ENCODE data around the gene UBL3.

UBL3 gene

GRCh38 chr13:29771247-29771646 is 79.2 kb downstream of the UBL3 start:
- POLR2A ChIA-PET = interaction anchor here (1.3 kb wide), 1 partner anchor 343 kb away, joined by 3 read pairs; no protein-coding TSS in a partner anchor
- DNase-seq (ENCODE audit: low read depth, low spot score) = no peak
- H3K4me3 ChIP-seq (ENCODE audit: low read depth, low read length) = no peak overlapping the region
- CTCF ChIA-PET = interaction anchor here (0.6 to 9.1 kb wide), 31 partner anchors 8 to 394 kb away, joined by 3 to 256 read pairs (median 7); no protein-coding TSS in a partner anchor
- TF ChIP-seq CTCF (IDR thresholded peaks at IDR 0.05; ENCODE audit: insufficient read depth, low read length, missing control alignments) = peak; percentile 4

GRCh38 chr13:29767006-29767405 is 83.4 kb downstream of the UBL3 start:
- TF ChIP-seq CTCF (IDR thresholded peaks at IDR 0.05; ENCODE audit: insufficient read depth, low read length, missing control alignments) = no peak
- H3K4me3 ChIP-seq (ENCODE audit: low read depth, low read length) = no peak overlapping the region
- POLR2A ChIA-PET = no interaction called here
- CTCF ChIA-PET = interaction anchor here (0.6 to 4.5 kb wide), 3 partner anchors 23 to 259 kb away, joined by 4 to 20 read pairs (median 6); no protein-coding TSS in a partner anchor
- no peak for DNase-seq (ENCODE audit: low read depth, low spot score)

- no peak overlapping the region for H3K4me3 ChIP-seq (ENCODE audit: low read depth, low read length)
These were observed 86.8 kb downstream of the UBL3 start for GRCh38 chr13:29763436-29764180.

GRCh38 chr13:29761815-29762214 is 88.6 kb downstream of the UBL3 start:
- ChIA-PET CTCF (interaction anchor here (3.3 to 4.1 kb wide), 2 partner anchors 9 to 254 kb away, joined by 17 to 20 read pairs; no protein-coding TSS in a partner anchor), POLR2A (no interaction called here)
- no peak overlapping the region for H3K4me3 ChIP-seq (ENCODE audit: low read depth, low read length)

More at GRCh38 chr13:29763436-29764180, 86.8 kb downstream of the UBL3 start:
- no peak for DNase-seq (ENCODE audit: low read depth, low spot score)
- TF ChIP-seq CTCF (IDR thresholded peaks at IDR 0.05; ENCODE audit: insufficient read depth, low read length, missing control alignments) = no peak
- ChIA-PET POLR2A (no interaction called here), CTCF (interaction anchor here (1.0 to 4.1 kb wide), 6 partner anchors 10 to 393 kb away, joined by 3 to 20 read pairs (median 6); no protein-coding TSS in a partner anchor)

GRCh38 chr13:29761160-29761559 is 89.3 kb downstream of the UBL3 start:
- ChIA-PET CTCF (interaction anchor here (1.2 to 3.3 kb wide), 2 partner anchors 9 kb away, joined by 3 to 17 read pairs; no protein-coding TSS in a partner anchor), POLR2A (no interaction called here)
- no peak for DNase-seq (ENCODE audit: low read depth, low spot score)
- no peak overlapping the region for H3K4me3 ChIP-seq (ENCODE audit: low read depth, low read length)
- TF ChIP-seq CTCF (IDR thresholded peaks at IDR 0.05; ENCODE audit: insufficient read depth, low read length, missing control alignments) = no peak

More at GRCh38 chr13:29761815-29762214, 88.6 kb downstream of the UBL3 start:
- TF ChIP-seq CTCF (IDR thresholded peaks at IDR 0.05; ENCODE audit: insufficient read depth, low read length, missing control alignments) = no peak
- DNase-seq (ENCODE audit: low read depth, low spot score) = no peak

- POLR2A ChIA-PET = no interaction called here
- DNase-seq (ENCODE audit: low read depth, low spot score) = no peak
- CTCF ChIA-PET = interaction anchor here (1.2 to 3.3 kb wide), 5 partner anchors 8 to 355 kb away, joined by 3 to 17 read pairs (median 5); no protein-coding TSS in a partner anchor
- no peak overlapping the region for H3K4me3 ChIP-seq (ENCODE audit: low read depth, low read length)
- TF ChIP-seq CTCF (IDR thresholded peaks at IDR 0.05; ENCODE audit: insufficient read depth, low read length, missing control alignments) = no peak
These were observed 89.9 kb downstream of the UBL3 start for GRCh38 chr13:29760544-29760943.
